Stomach smooth muscle (tissue), 2 donors: Measurements from ENCODE around the gene NCAM2.

ENCODE experiments used
- H3K27ac ChIP-seq: one replicate; pipeline ENCODE4 v1.7.0; 2013; ENCODE audit warnings: mild to moderate bottlenecking, low read length, inconsistent platforms
- H3K27me3 ChIP-seq, 2 donors: one replicate each; pipeline ENCODE4 v1.7.0; 2013; ENCODE audit warnings: low read length in 2 of 2; ENCODE audit not compliant: insufficient read depth in 2 of 2, control insufficient read depth in 1 of 2
- H3K36me3 ChIP-seq, 2 donors: one replicate each; pipeline ENCODE4 v1.7.0; 2013; ENCODE audit warnings: low read length in 2 of 2; ENCODE audit not compliant: control insufficient read depth in 2 of 2, insufficient read depth in 2 of 2
- H3K4me1 ChIP-seq: one replicate; pipeline ENCODE4 v1.7.0; 2013; ENCODE audit warnings: low read length; ENCODE audit not compliant: control insufficient read depth, insufficient read depth
- H3K4me3 ChIP-seq, 2 donors: one replicate each; pipeline ENCODE4 v1.7.0; 2013; ENCODE audit warnings: low read length in 2 of 2
- H3K9ac ChIP-seq, 2 donors: one replicate each; pipeline ENCODE4 v1.7.0; 2013; ENCODE audit warnings: low read length in 2 of 2, mild to moderate bottlenecking in 1 of 2
- H3K9me3 ChIP-seq, 2 donors: one replicate each; pipeline ENCODE4 v1.7.0; 2013; ENCODE audit warnings: low read length in 2 of 2; ENCODE audit not compliant: control insufficient read depth in 2 of 2
- donor health status: healthy.
- donor health status: Pancreatic carcinoma.

NCAM2 gene

GRCh38 chr21:21246007-21246406 lies 247.8 kb downstream of the NCAM2 start:
- Histone ChIP-seq H3K36me3 (no peaks in the 10 kb centered on the region), H3K9ac (no peak overlapping the region), H3K27ac (no peak overlapping the region), H3K27me3 (no peaks in the 10 kb centered on the region), H3K9me3 (no peaks in the 10 kb centered on the region), H3K4me3 (no peak overlapping the region), H3K4me1 (no peaks in the 10 kb centered on the region)

- Histone ChIP-seq H3K4me3 (no peak overlapping the region), H3K9me3 (peaks cover 0 to 3% of the 10 kb centered on the region in 2 donors), H3K27me3 (no peaks in the 10 kb centered on the region), H3K9ac (no peak overlapping the region), H3K4me1 (no peaks in the 10 kb centered on the region), H3K36me3 (no peaks in the 10 kb centered on the region), H3K27ac (no peak overlapping the region)
These were observed 249.2 kb downstream of the NCAM2 start for GRCh38 chr21:21247424-21247823.

- H3K9me3 ChIP-seq: no peaks in the 10 kb centered on the region
- no peak overlapping the region for H3K27ac ChIP-seq
These were observed 263.8 kb downstream of the NCAM2 start for GRCh38 chr21:21262048-21262447.

GRCh38 chr21:21268061-21268471 lies 269.9 kb downstream of the NCAM2 start:
- Histone ChIP-seq H3K36me3 (no peaks in the 10 kb centered on the region), H3K4me3 (no peak overlapping the region), H3K9ac (no peak overlapping the region), H3K9me3 (no peaks in the 10 kb centered on the region), H3K27me3 (no peaks in the 10 kb centered on the region), H3K4me1 (no peaks in the 10 kb centered on the region), H3K27ac (no peak overlapping the region)

More at GRCh38 chr21:21262048-21262447, 263.8 kb downstream of the NCAM2 start:
- Histone ChIP-seq H3K27me3 (no peaks in the 10 kb centered on the region), H3K36me3 (no peaks in the 10 kb centered on the region), H3K4me3 (no peak overlapping the region), H3K4me1 (no peaks in the 10 kb centered on the region), H3K9ac (no peak overlapping the region)

- Histone ChIP-seq H3K27ac (no peak overlapping the region), H3K36me3 (no peaks in the 10 kb centered on the region), H3K27me3 (no peaks in the 10 kb centered on the region), H3K4me1 (no peaks in the 10 kb centered on the region), H3K9me3 (no peaks in the 10 kb centered on the region), H3K9ac (no peak overlapping the region), H3K4me3 (no peak overlapping the region)
These were observed 270.7 kb downstream of the NCAM2 start for GRCh38 chr21:21268885-21269284.

- Histone ChIP-seq H3K9ac (no peak overlapping the region), H3K27ac (no peak overlapping the region), H3K4me3 (no peak overlapping the region), H3K27me3 (no peaks in the 10 kb centered on the region), H3K9me3 (no peaks in the 10 kb centered on the region), H3K36me3 (no peaks in the 10 kb centered on the region), H3K4me1 (no peaks in the 10 kb centered on the region)
These were observed 281.1 kb downstream of the NCAM2 start for GRCh38 chr21:21279193-21279901.

DNA sequence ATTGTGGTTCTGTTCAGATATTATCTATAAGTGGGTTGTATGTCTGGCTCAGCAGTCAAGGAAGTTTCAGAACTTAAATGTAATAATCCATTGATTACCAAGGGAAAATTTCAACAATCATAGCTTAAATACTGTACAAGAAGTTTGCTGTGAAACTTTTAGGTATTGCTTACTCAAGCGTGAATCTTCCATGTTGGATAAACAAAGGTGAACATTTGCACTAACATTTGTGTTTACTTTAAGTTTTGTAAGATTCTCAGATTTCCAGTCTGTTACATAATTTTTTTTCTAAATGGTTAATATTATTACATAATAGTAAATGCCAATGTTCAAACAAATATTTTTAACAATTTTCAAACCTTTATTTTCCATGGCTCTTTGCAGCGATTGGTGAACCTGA lies 285.6 kb downstream of the NCAM2 start:
- no peak overlapping the region for H3K27ac ChIP-seq
- no peaks in the 10 kb centered on the region for H3K4me1 ChIP-seq
- H3K27me3 ChIP-seq: no peaks in the 10 kb centered on the region
- no peak overlapping the region for H3K9ac ChIP-seq
- no peaks in the 10 kb centered on the region for H3K9me3 ChIP-seq
- H3K4me3 ChIP-seq: no peak overlapping the region
- no peaks in the 10 kb centered on the region for H3K36me3 ChIP-seq

GRCh38 chr21:21286170-21286798 lies 288.1 kb downstream of the NCAM2 start:
- Histone ChIP-seq H3K9me3 (no peaks in the 10 kb centered on the region), H3K9ac (no peak overlapping the region), H3K27me3 (no peaks in the 10 kb centered on the region), H3K4me3 (no peak overlapping the region), H3K36me3 (no peaks in the 10 kb centered on the region), H3K27ac (no peak overlapping the region), H3K4me1 (no peaks in the 10 kb centered on the region)

- no peak overlapping the region for H3K27ac ChIP-seq
- no peaks in the 10 kb centered on the region for H3K27me3 ChIP-seq
- no peaks in the 10 kb centered on the region for H3K4me1 ChIP-seq
- H3K36me3 ChIP-seq: no peaks in the 10 kb centered on the region
- no peak overlapping the region for H3K9ac ChIP-seq
- H3K4me3 ChIP-seq: no peak overlapping the region
- H3K9me3 ChIP-seq: no peaks in the 10 kb centered on the region
These were observed 292.5 kb downstream of the NCAM2 start for GRCh38 chr21:21290751-21291150.

DNA sequence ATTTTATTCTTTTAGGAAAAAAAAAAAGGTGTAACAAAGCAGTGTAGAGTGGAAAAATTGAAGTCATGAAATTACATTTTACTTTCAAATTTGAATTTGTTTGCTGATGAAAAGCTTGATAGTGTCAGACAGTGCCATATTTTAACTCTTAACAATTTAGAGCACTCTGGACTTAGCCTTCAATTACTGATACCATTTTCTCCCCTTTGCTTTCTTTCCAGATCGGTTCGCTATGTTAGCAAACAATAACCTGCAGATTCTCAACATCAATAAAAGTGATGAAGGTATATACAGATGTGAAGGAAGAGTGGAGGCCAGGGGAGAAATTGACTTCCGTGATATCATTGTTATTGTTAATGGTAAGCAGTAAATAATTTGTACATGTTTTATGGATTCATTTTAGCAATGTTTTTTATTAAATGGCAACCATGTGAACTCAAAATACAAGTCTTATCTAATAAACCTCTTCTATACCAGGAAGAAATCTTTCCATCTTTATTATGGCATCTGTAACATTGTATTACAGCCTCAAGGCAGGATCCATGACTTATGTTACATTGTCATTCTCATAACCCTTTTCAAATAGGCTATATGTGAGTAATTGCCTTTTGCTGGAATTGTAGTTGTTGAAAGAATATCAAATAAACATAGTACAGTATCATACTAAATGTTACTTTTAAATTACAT lies 293.8 kb downstream of the NCAM2 start:
- Histone ChIP-seq H3K27ac (no peak overlapping the region), H3K4me1 (no peaks in the 10 kb centered on the region), H3K36me3 (no peaks in the 10 kb centered on the region), H3K9ac (no peak overlapping the region), H3K9me3 (no peaks in the 10 kb centered on the region), H3K4me3 (no peak overlapping the region), H3K27me3 (no peaks in the 10 kb centered on the region)

DNA sequence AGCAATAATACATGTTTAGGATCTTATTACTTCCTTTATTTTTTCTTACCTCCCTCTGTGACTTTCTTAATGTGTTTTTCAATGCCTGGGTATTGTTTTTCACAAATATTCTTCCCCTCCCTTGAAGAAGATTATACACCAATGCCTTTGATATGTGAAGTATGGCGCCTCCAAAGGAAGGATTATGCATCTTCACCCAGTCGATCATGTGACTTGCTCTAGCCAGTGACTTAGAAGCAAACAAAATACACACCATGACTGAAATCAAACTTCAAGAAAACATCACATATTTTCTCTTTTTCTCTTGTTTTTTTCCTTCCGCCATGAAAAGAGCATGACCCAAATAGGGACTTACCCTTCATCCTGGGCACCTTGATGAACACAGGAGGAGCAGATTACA lies 297.1 kb downstream of the NCAM2 start:
- no peak overlapping the region for H3K9ac ChIP-seq
- H3K27me3 ChIP-seq: no peaks in the 10 kb centered on the region
- no peak overlapping the region for H3K4me3 ChIP-seq
- no peaks in the 10 kb centered on the region for H3K9me3 ChIP-seq
- H3K27ac ChIP-seq: no peak overlapping the region
- H3K36me3 ChIP-seq: no peaks in the 10 kb centered on the region
- no peaks in the 10 kb centered on the region for H3K4me1 ChIP-seq
